Right cardiac atrium (tissue), 5 donors: Measurements from ENCODE around the gene VSTM4. TPM values are rescaled to one million over a fixed set of nuclear protein-coding genes. Genes with fewer than 3 reads are reported as not detected.

Source experiments
- ATAC-seq, 2 donors: fragments of 200-7000 bp; cut with Tn5 transposase; one replicate each; pipeline versions ENCODE4 v1.8.0 to v1.9.1; 2020; ENCODE audit warnings: moderate library complexity in 2 of 2, mild to moderate bottlenecking in 1 of 2
- DNase-seq, 3 donors: peaks; one replicate each; pipeline ENCODE4 v3.0.0-alpha.2; 2020
- H3K27ac ChIP-seq: one replicate; pipeline ENCODE4 v1.5.1; 2013; ENCODE audit warnings: mild to moderate bottlenecking, low read length, control low read depth, moderate library complexity
- H3K27me3 ChIP-seq: one replicate; pipeline ENCODE4 v1.6.1; 2013; ENCODE audit not compliant: control insufficient read depth, insufficient read depth
- H3K4me1 ChIP-seq: one replicate; pipeline ENCODE4 v1.6.1; 2013; ENCODE audit warnings: low read length; ENCODE audit not compliant: control insufficient read depth, insufficient read depth
- H3K4me3 ChIP-seq: one replicate; pipeline ENCODE4 v1.5.1; 2013; ENCODE audit warnings: low read length, control low read depth
- H3K9me3 ChIP-seq: one replicate; pipeline ENCODE4 v1.6.1; 2013; ENCODE audit warnings: low read length; ENCODE audit not compliant: control insufficient read depth
- WGBS: extraction: QIAGEN DNeasy Blood & Tissue Kit; methylation state at CpG from one replicate; pipeline ENCODE4 v1.1.7; 2013; 5-methylcytosine and 5-hydroxymethylcytosine counted together
- intact Hi-C, 4 donors: fragments of 100-400 bp; cut with DNase I; formaldehyde crosslinking; loops; one replicate each; pipeline versions ENCODE4 v1.11.0 to v1.14.0; 2022 to 2023
- polyA plus RNA-seq: library from polyadenylated mRNA; stranded (reverse); fragments of 200-250 nt; gene quantifications from one replicate; pipeline ENCODE4 v1.2.3, GENCODE V29; 2013
- total RNA-seq, 4 donors: library from RNA; stranded (reverse); fragmentation: NEBNext Ultra II Directional; extraction: Animal tissue kit (Norgen Biotek cat#: 25700); gene quantifications; one replicate each; pipeline ENCODE4 v1.2.1, GENCODE V29; 2021
- donor health status: healthy with polysubstance abuse.
- donor health status: DM: no; HTN: yes; CAD: no.
- donor health status: DM: no; HTN: no; CAD: no.
- donor health status: DM: no; HTN: yes; CAD: no; lungs with severe emphysema.
- donor health status: DM: yes; HTN: yes; CAD: no.

VSTM4 gene
- total and polyA plus RNA-seq, 5 donors: 9.9 to 23.8 (median 21.4) TPM

DNA sequence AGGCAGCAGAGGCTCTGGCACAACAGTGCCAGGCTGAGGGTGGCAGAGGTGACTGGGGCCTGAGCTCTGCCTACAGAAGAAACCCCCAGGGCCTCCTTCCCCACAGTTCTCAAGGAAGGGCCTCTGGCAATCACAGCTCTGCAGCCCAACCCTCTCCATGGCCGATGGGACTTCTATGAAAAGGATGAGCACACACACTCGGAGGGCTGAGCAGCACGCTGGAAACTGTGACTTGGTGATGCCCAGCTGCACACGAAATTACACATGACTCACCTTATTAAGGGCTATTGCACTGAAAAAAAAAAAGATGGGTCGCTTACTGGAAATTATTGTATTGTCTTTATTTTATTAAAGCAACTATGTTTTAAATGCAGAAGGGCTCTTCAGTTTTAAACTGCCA, 132.7 kb downstream of the VSTM4 start:
- intact Hi-C loops: loop anchor here (5.0 to 10.0 kb wide), 2 partner anchors 180 to 532 kb away; no protein-coding TSS in a partner anchor
- WGBS: 87% methylated on average over 5 of the region's 5 CpGs
- no peak for ATAC-seq
- Histone ChIP-seq H3K4me3 (no peak overlapping the region), H3K27ac (no peak overlapping the region), H3K27me3 (no peaks in the 10 kb centered on the region), H3K4me1 (no peaks in the 10 kb centered on the region), H3K9me3 (no peaks in the 10 kb centered on the region)
- no peak for DNase-seq

DNA sequence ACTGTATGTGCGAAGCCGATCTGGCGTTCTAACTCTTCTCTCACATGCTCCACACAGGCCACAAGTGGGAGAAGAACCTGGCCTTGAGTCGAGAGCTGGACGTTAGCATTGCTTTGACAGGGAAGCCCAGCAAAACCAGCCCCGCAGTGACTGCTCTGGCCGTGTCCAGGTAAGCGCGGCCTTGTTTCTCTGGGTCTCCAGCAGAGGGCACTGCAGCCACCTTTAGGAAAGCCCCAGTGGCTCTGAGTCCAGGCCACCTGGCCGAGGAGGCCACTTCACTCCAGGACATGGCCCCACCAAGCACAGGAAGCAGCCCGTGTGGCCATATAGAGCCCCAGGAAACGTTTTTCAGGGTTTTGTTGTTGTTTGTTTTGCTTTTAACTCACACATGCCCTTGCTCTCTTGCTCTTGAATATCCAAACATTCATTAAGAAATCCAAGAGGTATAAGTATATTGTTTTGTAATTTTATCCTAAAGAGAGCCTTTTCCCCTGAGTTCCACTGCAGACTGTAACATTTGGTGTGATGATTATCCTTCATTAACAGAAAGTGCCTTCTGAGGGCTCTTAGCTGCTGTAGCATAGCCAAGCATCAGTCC, 133.9 kb downstream of the VSTM4 start:
- DNase-seq: peak; percentile 61 to 83 (median 81)
- Histone ChIP-seq H3K27ac (no peak overlapping the region), H3K9me3 (no peaks in the 10 kb centered on the region), H3K4me1 (no peaks in the 10 kb centered on the region), H3K4me3 (no peak overlapping the region), H3K27me3 (no peaks in the 10 kb centered on the region)
- peak; percentile 75 to 88 for ATAC-seq
- intact Hi-C loops: loop anchor here (5.0 to 10.0 kb wide), 2 partner anchors 181 to 533 kb away; no protein-coding TSS in a partner anchor
- WGBS: 28% methylated on average over 12 of the region's 12 CpGs

DNA sequence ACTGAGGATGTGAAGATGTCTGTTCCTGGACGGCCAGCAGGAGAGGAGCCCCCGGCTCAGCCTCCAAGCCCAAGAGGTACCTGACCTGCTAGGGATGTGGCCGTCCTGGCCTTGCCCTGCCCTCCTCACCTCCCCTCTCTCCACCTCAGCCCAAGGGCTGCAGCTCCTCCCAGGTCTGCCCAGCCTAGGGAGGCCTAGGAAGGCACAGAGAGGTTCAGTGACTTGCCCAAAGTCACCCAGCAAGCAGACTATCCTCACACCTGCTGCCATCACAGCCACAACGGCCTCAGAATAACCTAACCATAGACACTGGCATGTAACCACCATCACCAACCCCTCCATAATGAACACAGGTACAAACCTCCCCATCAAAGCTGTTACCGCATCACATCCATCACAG, 137.0 kb downstream of the VSTM4 start:
- DNase-seq: no peak
- Histone ChIP-seq H3K4me1 (no peaks in the 10 kb centered on the region), H3K27ac (no peak overlapping the region), H3K27me3 (no peaks in the 10 kb centered on the region), H3K4me3 (no peak overlapping the region), H3K9me3 (no peaks in the 10 kb centered on the region)
- WGBS: 88% methylated on average over 5 of the region's 5 CpGs
- no peak for ATAC-seq
- intact Hi-C loops: loop anchor here in 1 of 4 donors (5.0 kb wide), 2 partner anchors 184 to 321 kb away; no protein-coding TSS in a partner anchor

DNA sequence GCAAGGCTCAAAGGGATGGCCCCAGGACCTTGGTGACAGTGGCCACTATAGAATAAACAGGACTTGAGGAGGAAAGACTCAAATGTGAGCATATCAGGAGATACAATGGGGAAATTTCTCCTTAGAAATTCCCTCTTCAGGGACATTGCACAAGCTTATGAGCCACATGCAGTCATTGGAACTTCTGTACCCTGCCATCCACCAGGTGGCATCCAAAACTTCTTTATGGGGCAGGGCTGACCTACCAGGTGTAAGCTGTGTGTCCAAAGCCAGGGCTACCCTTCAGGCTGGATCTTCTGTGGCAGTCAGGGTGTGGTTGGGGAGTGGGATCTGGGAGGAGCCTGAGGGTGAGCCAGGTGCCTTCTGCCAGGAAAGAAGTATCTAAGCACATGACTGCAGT, 139.1 kb downstream of the VSTM4 start:
- H3K4me3 ChIP-seq: no peak overlapping the region
- no peak for DNase-seq
- peak; percentile 45 to 56 for ATAC-seq

DNA sequence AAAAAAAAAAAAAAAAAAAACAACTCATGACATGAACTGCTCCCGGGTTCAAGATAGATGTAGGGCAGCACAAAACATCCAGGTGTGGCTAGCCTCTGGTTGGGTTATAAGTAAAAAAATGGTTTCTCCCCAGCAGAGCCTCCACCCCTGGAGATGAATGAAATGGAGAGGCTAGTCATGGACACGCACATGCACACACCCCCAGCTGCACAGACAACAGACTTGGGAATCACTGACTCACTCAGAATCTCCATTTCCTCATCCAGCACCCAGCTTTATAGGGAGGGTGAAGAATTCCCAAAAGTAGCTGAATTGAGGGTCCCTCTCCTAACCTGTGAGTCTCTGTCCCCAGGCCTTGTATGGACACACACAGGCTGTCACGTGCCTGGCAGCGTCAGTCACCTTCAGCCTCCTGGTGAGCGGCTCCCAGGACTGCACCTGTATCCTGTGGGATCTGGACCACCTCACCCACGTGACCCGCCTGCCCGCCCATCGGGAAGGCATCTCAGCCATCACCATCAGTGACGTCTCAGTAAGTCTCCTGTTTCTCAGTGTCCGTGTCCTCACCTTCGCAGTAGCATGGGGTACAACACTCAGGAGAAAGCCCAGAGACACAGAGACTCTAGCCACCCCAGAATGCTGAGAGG, 140.7 kb downstream of the VSTM4 start:
- WGBS: 89% methylated on average over 12 of the region's 12 CpGs
- no peak for ATAC-seq
- H3K4me3 ChIP-seq: no peak overlapping the region
- H3K27ac ChIP-seq: no peak overlapping the region
- no peaks in the 10 kb centered on the region for H3K27me3 ChIP-seq
- H3K9me3 ChIP-seq: no peaks in the 10 kb centered on the region
- DNase-seq: no peak
- H3K4me1 ChIP-seq: no peaks in the 10 kb centered on the region
- intact Hi-C loops: loop anchor here in 1 of 4 donors (5.0 kb wide), 2 partner anchors 188 to 317 kb away; no protein-coding TSS in a partner anchor

More for the DNA sequence above, 139.1 kb downstream of the VSTM4 start:
- H3K27me3 ChIP-seq: no peaks in the 10 kb centered on the region
- no peaks in the 10 kb centered on the region for H3K9me3 ChIP-seq
- intact Hi-C loops: loop anchor here in 1 of 4 donors (5.0 kb wide), 2 partner anchors 186 to 319 kb away; no protein-coding TSS in a partner anchor
- H3K27ac ChIP-seq: no peak overlapping the region
- H3K4me1 ChIP-seq: no peaks in the 10 kb centered on the region

DNA sequence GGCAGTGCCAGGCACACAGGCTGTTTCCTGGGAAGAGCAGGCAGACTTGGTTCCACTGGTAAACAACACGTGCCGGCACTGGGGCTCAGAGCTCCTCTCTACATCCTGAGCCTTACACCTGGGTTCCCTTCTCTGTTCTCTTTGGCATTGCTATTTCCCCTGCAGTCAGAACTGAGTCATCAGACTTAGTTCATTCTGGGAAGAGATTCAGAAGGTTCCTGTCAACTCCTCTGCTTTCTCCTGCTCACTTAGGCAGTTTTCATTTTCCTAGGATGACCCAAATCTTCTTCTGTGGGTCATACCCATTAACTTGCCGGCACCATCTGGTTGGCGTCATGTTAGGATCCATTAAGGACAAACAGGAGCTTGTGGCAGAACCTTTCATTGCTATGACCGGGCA, 142.3 kb downstream of the VSTM4 start:
- Histone ChIP-seq H3K27ac (no peak overlapping the region), H3K27me3 (no peaks in the 10 kb centered on the region), H3K4me1 (no peaks in the 10 kb centered on the region), H3K9me3 (no peaks in the 10 kb centered on the region), H3K4me3 (no peak overlapping the region)
- ATAC-seq: no peak
- intact Hi-C loops: no loop called here
- 84% methylated on average over 5 of the region's 5 CpGs for WGBS
- DNase-seq: no peak

DNA sequence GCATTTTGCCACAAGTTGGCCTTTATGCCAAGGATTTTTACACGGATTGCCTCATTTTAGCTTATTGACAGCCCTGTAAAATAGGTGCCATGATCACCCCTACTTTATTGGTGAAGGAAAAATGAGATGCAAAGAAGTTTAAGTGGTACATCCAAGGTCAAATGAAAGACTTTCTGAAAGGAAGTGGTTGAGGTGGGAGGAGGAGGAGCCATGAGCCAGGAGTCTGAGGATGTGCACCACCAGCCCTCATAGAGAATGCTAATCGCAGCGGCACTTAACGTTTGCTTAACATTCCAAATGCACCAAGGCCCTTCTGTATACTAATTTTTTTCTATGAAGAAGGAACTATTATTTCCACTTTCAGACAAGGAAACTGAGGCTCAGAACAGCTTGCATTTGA, 144.7 kb downstream of the VSTM4 start:
- WGBS: 83% methylated on average over 4 of the region's 4 CpGs
- intact Hi-C loops: no loop called here
- H3K27ac ChIP-seq: no peak overlapping the region

DNA sequence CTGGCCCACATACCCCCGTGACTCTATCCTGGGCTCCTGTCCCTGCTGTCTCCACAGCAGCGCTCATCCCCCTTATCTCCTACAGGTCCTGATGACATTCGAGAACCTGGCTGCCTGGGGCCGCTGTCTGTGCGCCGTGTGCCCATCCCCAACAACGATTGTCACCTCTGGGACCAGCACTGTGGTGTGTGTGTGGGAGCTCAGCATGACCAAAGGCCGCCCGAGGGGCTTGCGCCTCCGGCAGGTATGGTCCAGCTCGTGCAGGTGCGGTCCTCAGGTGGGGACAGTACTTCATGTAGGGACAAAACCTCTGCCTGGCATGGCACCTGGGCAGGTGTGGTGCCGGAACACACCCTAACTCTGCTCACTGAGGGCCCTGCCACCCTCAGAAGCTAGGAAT, 145.3 kb downstream of the VSTM4 start:
- intact Hi-C loops: no loop called here
- Histone ChIP-seq H3K4me3 (no peak overlapping the region), H3K9me3 (no peaks in the 10 kb centered on the region), H3K27ac (no peak overlapping the region), H3K27me3 (no peaks in the 10 kb centered on the region), H3K4me1 (no peaks in the 10 kb centered on the region)
- ATAC-seq (no peak), DNase-seq (no peak)
- 89% methylated on average over 14 of the region's 14 CpGs for WGBS

More for the DNA sequence above, 144.7 kb downstream of the VSTM4 start:
- no peaks in the 10 kb centered on the region for H3K9me3 ChIP-seq
- no peak overlapping the region for H3K4me3 ChIP-seq
- DNase-seq (no peak), ATAC-seq (no peak)
- H3K27me3 ChIP-seq: no peaks in the 10 kb centered on the region
- no peaks in the 10 kb centered on the region for H3K4me1 ChIP-seq

DNA sequence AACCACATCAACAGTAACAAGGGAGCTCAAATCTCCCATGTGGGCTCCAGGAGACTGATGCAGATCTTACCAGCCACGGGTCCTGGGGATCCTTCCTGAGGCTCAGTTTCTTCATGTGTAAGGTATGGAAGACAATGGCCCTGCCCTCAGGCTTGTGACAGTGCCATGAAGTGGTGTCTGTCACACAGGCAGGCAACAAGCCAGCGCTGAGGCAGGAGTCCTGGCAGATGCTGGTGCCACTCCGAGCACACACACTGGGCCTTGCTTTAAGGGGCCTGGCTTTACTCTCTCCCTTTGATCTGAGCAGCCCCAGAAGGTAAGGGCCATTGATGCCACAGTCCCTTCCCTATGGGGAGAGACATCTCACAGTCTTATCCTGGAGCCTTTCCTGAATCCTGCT, 147.3 kb downstream of the VSTM4 start:
- Histone ChIP-seq H3K9me3 (no peaks in the 10 kb centered on the region), H3K4me1 (no peaks in the 10 kb centered on the region), H3K4me3 (no peak overlapping the region), H3K27ac (no peak overlapping the region), H3K27me3 (no peaks in the 10 kb centered on the region)
- 78% methylated on average over 3 of the region's 3 CpGs for WGBS
- ATAC-seq: peak in 1 of 2 donors; percentile 27
- DNase-seq: no peak
- intact Hi-C loops: no loop called here

DNA sequence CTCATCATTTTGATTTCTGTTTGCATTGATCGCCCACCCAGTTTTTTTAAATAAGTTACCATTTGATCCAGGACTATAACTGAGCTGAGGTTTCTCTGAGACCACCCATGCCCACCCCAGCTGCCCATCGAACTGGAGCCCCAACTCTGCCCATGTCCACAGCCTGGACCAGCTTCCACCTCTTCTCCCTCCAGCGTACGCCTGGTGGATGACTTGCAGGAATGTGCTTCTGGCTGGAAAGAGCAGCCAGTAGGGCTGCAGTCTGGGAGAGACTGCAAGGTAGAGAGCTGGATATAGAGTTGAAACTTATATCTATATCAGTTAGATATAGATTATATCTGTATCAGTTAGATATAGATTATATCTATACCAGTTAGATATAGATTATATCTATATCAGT, 149.9 kb downstream of the VSTM4 start:
- Histone ChIP-seq H3K9me3 (no peaks in the 10 kb centered on the region), H3K27ac (no peak overlapping the region), H3K4me1 (no peaks in the 10 kb centered on the region), H3K27me3 (no peaks in the 10 kb centered on the region), H3K4me3 (no peak overlapping the region)
- ATAC-seq (no peak), DNase-seq (no peak)
- intact Hi-C loops: no loop called here
- 92% methylated on average over 4 of the region's 4 CpGs for WGBS
